GM18520 (cell line): ENCODE measurements around the gene ANGPT4.

Experiments used
- ATAC-seq: cut with Tn5 transposase; IDR thresholded peaks from one replicate; pipeline ENCODE4 v1.9.1; 2021; ENCODE audit not compliant: unreplicated experiment

The ANGPT4 gene

DNA sequence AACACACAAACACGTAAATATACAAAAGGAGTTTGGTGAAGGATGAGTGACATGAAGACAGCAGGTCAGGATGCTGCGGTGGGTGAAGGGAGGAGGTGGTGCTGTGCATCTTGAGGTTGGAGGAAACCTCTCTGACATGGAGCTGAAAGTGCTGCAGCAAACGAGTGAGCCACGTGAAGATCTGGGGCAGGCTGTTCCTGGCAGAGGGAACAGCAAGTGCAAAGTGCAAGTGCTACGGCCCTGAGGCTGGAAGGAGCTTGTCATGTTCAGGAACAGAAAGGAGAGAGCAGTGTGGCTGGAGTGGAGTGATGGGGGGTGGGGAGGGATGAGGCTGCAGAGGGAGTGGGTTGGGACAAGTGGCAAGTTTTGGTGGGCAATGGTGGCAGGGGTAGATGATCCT, 24.8 kb upstream of the ANGPT4 start:
- no peak for ATAC-seq

DNA sequence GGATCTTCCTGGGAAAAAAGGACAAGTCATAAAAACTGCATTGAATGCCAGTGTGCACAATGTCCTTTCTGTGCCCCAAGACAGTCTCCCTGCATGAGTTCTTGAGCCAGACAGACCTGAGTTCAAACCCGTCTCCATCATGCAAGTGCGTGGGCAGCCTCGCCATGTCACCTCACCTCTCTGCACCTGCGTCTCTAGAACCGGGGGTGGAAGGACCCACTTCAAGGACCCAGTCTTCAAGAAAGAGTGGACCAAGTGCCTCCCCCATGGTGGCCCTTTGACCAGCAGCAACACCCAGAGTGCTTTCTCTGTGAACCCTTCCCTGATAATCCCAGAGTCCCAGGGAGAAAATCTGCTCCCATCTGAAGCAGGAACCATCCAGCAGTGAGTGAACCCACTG, 23.5 kb upstream of the ANGPT4 start:
- no peak for ATAC-seq

DNA sequence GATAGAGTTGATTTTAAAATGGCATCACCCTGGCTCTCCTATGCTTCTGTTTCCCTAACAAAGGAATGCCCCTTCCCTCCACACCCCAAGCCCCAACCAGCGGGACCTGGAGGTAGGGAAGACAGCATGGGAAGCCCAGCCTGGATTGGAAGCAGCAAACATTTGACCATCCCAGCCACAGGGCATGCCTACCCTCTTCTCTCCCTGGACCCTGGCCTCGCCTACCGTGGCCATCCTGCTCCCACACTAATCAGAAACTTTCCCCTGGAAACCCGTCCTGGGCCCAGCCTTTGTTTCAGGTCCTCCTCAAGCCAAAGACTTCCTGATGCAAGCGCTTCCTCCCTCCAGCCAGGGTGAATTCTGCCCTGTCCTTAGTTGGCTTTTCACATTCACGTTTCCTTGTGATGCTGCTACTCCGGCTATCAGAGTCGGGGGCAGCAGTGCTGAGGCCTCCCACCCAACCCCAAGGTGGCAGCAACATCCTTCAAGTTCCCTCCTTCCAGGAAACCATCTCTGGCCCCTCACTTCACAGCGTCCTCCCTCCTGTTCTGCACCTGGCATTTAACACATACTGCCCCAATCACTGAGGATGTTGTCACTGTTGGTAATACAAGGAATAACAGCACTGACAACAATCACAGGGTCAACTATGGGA, 18.2 kb upstream of the ANGPT4 start:
- no peak for ATAC-seq

- ATAC-seq: no peak
These were observed 16.9 kb upstream of the ANGPT4 start for GRCh38 chr20:933029-933428.

DNA sequence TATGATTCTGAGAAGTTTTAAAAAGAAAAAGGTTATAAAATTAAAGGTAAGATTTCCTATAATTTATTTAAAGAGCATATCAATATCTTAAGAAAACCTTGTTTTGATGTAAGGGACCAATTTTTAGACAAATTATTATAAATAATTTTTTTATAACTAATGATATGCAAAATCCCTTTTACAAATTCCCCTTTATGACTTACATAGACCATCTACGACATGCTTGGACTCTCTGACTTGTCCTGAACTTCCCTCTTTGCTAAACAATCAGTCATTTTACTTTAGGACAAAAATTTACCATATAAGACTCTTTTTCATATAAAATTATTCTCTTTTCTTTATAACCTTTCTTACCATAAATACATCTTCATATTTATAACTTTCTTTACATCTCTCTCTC, 15.3 kb upstream of the ANGPT4 start:
- ATAC-seq: no peak

DNA sequence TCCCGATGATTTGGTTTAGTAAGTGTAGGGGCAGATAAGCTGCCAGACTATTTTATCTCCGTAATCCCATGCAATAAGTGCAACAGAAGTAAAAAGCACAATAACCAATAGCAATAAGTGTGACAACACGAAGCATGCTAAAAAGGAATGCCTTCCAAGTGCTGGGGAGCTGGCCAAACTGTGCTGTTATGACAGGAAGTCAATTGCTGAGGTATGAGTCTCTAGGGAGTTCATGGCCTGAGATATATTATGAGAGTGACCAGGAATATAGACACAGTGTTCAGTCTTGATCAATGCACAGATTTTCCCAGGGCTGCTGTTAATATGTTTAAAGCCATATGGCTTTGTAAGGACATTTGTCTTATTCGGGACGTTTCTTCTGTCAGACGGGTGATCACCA, 10.5 kb upstream of the ANGPT4 start:
- no peak for ATAC-seq

GRCh38 chr20:925516-925915, 9.4 kb upstream of the ANGPT4 start:
- ATAC-seq: no peak

- no peak for ATAC-seq
These were observed 8.5 kb upstream of the ANGPT4 start for GRCh38 chr20:924639-925038.

- no peak for ATAC-seq
These were observed 6.6 kb upstream of the ANGPT4 start for GRCh38 chr20:922781-923180.

- no peak for ATAC-seq
These were observed 4.9 kb upstream of the ANGPT4 start for GRCh38 chr20:921068-921467.

GRCh38 chr20:920311-920710, 4.2 kb upstream of the ANGPT4 start:
- ATAC-seq: no peak

GRCh38 chr20:919491-919916, 3.4 kb upstream of the ANGPT4 start:
- no peak for ATAC-seq

DNA sequence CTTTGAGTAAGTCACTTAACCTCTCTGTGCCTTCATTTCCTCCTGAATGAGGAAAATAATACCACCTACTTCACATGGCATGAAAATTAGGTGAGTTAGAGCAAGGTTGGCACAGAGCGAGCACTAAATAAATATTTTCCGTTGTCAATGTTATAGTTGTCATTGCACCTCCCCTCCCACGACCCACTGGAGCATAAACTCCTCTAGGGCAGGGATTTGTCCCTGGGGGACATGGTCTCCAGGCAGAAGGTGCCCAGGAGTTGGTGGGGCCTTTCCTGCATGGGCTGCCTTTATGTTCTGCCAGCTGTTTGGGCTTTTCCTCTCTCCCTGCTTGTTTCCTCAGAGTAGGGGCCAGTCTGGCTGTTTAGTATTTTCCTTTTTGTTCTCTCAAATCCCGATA, 1.3 kb upstream of the ANGPT4 start:
- no peak for ATAC-seq

DNA sequence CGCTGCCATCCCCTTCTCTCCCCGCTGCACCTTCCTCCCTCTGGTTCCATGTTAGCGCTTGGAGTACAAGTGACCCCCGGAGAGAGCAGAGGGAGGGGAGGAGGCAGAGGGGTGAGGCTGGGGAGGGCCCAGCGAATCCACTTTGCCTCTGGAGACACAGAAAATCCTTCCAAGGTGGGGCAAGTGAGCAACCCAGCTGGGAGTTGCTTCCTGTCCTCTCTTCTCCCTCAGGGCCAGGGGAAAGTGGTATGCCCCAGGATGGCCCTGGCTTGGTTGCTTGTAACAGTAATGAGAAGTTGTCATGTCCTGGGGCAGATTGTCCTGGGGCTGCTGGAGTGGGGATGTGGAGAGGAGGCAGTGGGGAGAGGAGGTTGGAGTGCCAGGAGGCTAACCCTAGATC, 691 bp upstream of the ANGPT4 start:
- no peak for ATAC-seq

DNA sequence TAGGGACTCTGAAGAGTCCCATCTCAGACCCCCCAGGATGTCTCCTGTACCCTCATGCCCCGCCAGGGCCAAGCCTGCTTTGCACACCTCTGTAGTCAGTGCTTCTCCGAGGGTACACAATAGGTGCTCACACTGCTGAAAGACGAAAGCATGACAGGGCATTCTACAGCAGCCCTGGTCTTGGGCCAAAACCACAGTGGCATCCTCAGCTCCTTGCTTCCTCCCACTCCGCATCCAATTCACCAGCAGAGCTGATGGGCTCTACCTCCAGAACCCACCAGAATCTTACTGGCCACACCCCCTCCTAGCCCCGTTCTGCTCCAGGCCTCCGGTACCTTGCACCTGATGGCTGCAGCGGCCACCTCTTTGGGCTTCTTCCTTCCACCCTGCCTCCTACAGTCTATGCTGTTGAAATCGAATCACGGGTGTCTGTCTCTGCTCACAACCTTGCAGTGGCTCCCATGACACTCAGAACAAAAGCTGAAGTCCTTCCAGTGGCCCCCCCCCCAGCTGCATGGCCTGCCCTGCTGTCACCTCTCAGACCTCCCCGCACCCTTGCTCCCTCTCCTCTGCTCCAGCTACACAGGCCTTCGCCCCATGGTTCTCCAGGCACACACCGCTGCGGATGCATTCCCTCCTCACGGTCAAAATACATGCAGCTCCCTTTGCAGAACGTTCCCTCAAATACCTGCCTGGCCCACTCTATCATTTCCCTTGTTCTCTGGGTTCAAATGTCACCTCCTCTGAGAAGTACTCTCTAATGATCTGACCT, 1.2 kb downstream of the ANGPT4 start:
- ATAC-seq: no peak

DNA sequence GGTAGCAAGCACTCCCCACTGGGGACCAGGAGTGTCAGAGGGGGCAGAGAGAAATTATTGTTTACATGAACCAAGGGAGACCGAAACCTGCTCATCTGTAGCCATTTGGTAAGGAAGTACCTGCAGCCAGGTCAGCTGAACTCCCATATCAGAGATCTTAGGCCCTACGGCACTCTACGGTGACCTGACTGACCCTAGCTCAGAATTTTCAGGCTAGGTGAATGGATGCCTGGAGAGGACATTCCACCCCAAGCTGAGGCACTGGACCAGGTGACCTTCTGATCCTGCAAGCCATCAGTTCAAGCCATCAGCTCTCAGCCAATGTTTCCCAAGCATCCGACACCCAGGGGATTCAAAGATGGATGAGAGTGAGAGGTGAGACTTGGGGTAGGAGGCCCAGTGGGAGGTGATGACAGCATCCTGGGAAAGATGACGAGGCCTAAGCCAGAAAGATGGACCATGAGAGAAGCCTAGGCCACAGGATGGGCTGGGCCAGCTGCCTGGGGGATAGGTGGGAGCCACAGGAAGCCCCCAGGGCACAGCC, 2.8 kb downstream of the ANGPT4 start:
- no peak for ATAC-seq

DNA sequence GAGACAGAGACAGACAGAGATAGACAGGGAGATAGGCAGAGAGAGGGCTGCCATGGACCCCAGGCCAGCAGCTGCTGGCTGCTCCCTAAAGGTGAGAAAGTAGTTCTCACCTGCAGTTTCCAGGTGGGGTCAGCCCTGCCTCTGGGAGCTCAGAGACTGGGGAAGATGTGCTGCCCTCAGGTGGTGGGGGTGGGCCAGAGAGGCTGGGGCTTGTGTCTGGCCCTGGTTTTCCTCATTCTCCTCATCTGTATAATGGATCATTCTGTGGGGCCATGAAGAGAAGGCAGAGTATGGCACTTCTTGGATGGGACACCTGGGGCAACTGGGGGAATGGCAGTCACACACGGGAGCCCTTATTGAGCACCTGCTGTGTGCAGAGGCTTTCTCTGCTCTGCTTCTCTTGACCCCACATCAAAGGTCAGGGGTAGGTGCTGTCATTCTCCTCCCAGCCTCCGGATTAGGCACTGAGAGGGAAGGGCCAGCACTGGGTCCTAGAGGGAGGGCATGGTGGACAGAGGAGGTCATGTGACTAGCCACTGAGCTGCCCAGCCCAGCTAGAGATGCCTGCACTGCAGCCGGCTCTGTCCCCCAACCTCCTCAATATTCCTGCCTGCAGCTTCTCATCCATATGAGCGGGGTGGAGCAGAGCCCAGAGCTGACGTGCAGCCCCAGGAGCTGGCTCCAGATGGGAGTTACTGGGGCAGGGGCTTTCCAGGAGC, 4.1 kb downstream of the ANGPT4 start:
- ATAC-seq: no peak

- no peak for ATAC-seq
These were observed 5.0 kb downstream of the ANGPT4 start for GRCh38 chr20:910870-911770.

DNA sequence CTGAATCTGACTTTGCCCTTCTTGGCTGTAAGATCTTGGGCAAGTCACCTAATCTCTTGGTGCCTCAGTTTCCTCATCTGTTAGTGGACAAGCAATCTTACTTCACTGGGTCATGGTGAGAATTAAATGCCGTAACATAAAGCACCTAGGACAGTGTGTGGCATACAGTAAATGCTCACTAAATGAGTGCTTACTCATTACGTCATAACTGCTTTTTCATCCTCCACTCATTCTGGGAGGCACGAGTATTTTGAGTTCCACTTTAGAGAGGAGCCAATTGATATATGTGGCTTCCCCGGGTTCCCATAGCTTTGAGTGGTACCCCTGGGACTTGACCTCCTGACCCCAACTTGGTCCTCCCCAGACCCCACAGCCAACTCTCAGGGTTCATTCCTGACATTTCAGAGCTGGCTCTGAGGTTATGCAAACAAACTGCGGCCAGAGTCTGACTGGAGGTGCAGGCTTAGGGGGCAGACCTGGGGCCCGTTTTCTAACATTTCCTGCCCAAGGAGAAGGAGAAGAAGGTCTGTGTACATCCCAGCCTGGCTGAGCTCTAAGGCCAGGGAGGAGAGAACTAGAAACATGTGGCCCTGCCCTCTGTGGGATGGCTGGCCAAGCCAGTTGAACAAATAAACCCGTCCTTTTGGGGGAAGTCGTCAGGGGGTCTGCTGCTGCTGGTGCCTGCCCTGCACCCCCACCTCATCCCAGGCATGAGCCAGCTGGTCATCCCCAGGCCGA, 5.8 kb downstream of the ANGPT4 start:
- no peak for ATAC-seq

DNA sequence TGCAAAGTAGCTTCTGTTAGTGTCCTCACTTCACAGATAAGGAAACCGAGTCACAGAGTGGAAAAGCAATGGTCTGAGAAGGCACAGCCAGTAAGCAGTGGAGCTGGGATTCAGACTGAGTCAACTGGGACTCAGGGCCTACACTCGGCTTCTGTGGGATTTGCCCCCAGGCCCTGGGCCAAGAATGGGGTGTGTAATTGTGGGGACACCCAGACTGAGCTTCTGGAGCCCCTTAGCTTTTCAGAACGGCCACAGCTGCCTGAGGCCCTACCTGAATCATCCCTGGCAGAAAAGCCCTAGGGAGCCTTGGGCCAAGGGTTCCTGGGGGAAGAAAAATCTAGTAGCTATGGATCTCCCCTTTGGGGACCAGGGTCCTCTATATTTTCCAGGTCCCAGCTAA, 6.5 kb downstream of the ANGPT4 start:
- ATAC-seq: no peak
